ENCODE results near the gene PRDM15. TPM values are rescaled to one million over a fixed set of nuclear protein-coding genes. Genes with fewer than 3 reads are reported as not detected.

The PRDM15 gene
- total RNA-seq, 1 donor from 2014 or later, result 16.2 TPM

DNA sequence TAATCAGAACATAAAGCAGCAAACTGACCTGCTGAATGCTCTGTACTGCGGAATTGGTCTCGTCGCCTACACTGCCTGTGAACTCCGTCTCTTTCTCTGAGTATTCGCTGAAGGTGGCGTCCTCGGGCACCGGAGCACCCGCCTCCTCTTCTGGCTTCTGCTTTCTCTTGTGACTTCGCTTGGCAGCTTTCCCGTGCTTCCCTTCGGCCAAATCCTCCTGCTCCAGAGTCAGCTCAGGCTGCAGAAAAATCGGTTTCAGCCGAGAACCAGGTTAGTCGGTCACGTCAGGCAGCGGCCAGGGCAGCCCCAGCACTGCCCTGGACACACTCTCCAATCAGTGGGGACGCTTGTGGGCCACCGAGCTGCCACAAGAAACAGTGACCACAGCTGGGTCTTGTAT lies 76.5 kb downstream of the PRDM15 start:
- Mint-ChIP-seq H3K27ac (no peak overlapping the region), H3K4me1 (ENCODE audit: low read depth) (peaks cover 6% of the 10 kb centered on the region), H3K36me3 (ENCODE audit: insufficient read depth) (peaks cover 21% of the 10 kb centered on the region), H3K9me3 (ENCODE audit: low read depth) (no peaks in the 10 kb centered on the region), H3K27me3 (no peaks in the 10 kb centered on the region), H3K4me3 (ENCODE audit: low read depth) (no peak overlapping the region)
- DNase-seq (ENCODE audit: low spot score, unreplicated experiment), result no peak
- TF ChIP-seq CTCF (IDR thresholded peaks at IDR 0.05; ENCODE audit: unreplicated experiment), result no peak

- Mint-ChIP-seq H3K36me3 (ENCODE audit: insufficient read depth) (peaks cover 21% of the 10 kb centered on the region), H3K4me1 (ENCODE audit: low read depth) (peaks cover 6% of the 10 kb centered on the region), H3K4me3 (ENCODE audit: low read depth) (no peak overlapping the region), H3K27me3 (no peaks in the 10 kb centered on the region), H3K27ac (no peak overlapping the region), H3K9me3 (ENCODE audit: low read depth) (no peaks in the 10 kb centered on the region)
- no peak for DNase-seq (ENCODE audit: low spot score, unreplicated experiment)
- no peak for TF ChIP-seq CTCF (IDR thresholded peaks at IDR 0.05; ENCODE audit: unreplicated experiment)
Observed at GRCh38 chr21:41802198-41802584, 77.0 kb downstream of the PRDM15 start.

GRCh38 chr21:41801321-41802197 lies 77.6 kb downstream of the PRDM15 start:
- H3K9me3 Mint-ChIP-seq (ENCODE audit: low read depth), result no peaks in the 10 kb centered on the region
- peaks cover 6% of the 10 kb centered on the region for H3K4me1 Mint-ChIP-seq (ENCODE audit: low read depth)
- H3K4me3 Mint-ChIP-seq (ENCODE audit: low read depth), result no peak overlapping the region
- DNase-seq (ENCODE audit: low spot score, unreplicated experiment), result no peak
- H3K27ac Mint-ChIP-seq, result no peak overlapping the region
- H3K36me3 Mint-ChIP-seq (ENCODE audit: insufficient read depth), result peaks cover 18% of the 10 kb centered on the region
- H3K27me3 Mint-ChIP-seq, result no peaks in the 10 kb centered on the region
- no peak for TF ChIP-seq CTCF (IDR thresholded peaks at IDR 0.05; ENCODE audit: unreplicated experiment)

GRCh38 chr21:41800425-41801320 lies 78.5 kb downstream of the PRDM15 start:
- peaks cover 6% of the 10 kb centered on the region for H3K4me1 Mint-ChIP-seq (ENCODE audit: low read depth)
- H3K27me3 Mint-ChIP-seq, result no peaks in the 10 kb centered on the region
- TF ChIP-seq CTCF (IDR thresholded peaks at IDR 0.05; ENCODE audit: unreplicated experiment), result no peak

DNA sequence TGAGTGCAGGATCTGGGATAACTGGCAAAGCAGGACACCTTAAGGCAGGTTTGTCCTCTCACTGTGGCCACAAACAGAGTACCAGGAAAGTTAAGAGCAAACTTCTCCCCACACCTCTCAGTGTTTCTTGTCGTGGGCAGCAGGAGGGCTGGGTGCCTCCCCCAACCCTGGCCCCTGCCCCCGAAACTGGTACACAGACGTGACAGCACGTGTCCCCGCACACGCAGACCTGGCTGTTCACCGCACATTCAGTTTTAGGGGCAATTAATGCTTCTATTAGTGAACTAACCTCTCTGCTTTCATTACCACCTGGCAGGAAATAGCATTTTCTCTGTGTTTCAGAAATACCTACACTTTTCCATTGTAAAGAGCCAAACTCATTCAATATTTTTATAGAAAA lies 79.4 kb downstream of the PRDM15 start:
- no peak for TF ChIP-seq CTCF (IDR thresholded peaks at IDR 0.05; ENCODE audit: unreplicated experiment)

More at GRCh38 chr21:41800425-41801320, 78.5 kb downstream of the PRDM15 start:
- no peak overlapping the region for H3K4me3 Mint-ChIP-seq (ENCODE audit: low read depth)
- DNase-seq (ENCODE audit: low spot score, unreplicated experiment), result no peak
- no peak overlapping the region for H3K27ac Mint-ChIP-seq
- H3K36me3 Mint-ChIP-seq (ENCODE audit: insufficient read depth), result peaks cover 18% of the 10 kb centered on the region
- H3K9me3 Mint-ChIP-seq (ENCODE audit: low read depth), result no peaks in the 10 kb centered on the region

More for the DNA sequence above, 79.4 kb downstream of the PRDM15 start:
- no peak for DNase-seq (ENCODE audit: low spot score, unreplicated experiment)
- Mint-ChIP-seq H3K9me3 (ENCODE audit: low read depth) (no peaks in the 10 kb centered on the region), H3K4me3 (ENCODE audit: low read depth) (no peak overlapping the region), H3K4me1 (ENCODE audit: low read depth) (peaks cover 6% of the 10 kb centered on the region), H3K36me3 (ENCODE audit: insufficient read depth) (peaks cover 15% of the 10 kb centered on the region), H3K27me3 (no peaks in the 10 kb centered on the region), H3K27ac (no peak overlapping the region)

All from progenitor cell of endocrine pancreas (in vitro differentiated cells).